Hepatocyte (in vitro differentiated cells): ENCODE data around the gene IKZF1.

Experiments used
- CTCF ChIP-seq: fragments of 200-600 bp; sonication (generic); IDR thresholded peaks from 2 replicates; pipeline ENCODE4 v1.5.1; 2016; ENCODE audit warnings: antibody characterized with exemption, mild to moderate bottlenecking; ENCODE audit not compliant: poor library complexity
- EZH2 ChIP-seq: fragments of 200-600 bp; sonication (generic); IDR thresholded peaks from 2 replicates; pipeline ENCODE4 v1.6.1; 2016; ENCODE audit warnings: antibody characterized with exemption, mild to moderate bottlenecking, borderline replicate concordance
- EZH2phosphoT487 ChIP-seq: fragments of 200-600 bp; sonication (generic); IDR thresholded peaks from one replicate; pipeline ENCODE4 v1.6.1; 2018; ENCODE audit warnings: antibody characterized with exemption, mild to moderate bottlenecking, low read depth, moderate library complexity; ENCODE audit not compliant: unreplicated experiment, severe bottlenecking

- TF ChIP-seq EZH2phosphoT487 (no peak), CTCF (no peak), EZH2 (no peak)
Observed at GRCh38 chr7:50295133-50295532, 9.4 kb upstream of the IKZF1 start.
